HG03103 (cell line): Measurements from ENCODE around the gene USP46.

Source experiments
- ATAC-seq: cut with Tn5 transposase; IDR thresholded peaks from one replicate; pipeline ENCODE4 v1.9.1; 2021; ENCODE audit warnings: low read depth; ENCODE audit not compliant: unreplicated experiment

USP46 gene

DNA sequence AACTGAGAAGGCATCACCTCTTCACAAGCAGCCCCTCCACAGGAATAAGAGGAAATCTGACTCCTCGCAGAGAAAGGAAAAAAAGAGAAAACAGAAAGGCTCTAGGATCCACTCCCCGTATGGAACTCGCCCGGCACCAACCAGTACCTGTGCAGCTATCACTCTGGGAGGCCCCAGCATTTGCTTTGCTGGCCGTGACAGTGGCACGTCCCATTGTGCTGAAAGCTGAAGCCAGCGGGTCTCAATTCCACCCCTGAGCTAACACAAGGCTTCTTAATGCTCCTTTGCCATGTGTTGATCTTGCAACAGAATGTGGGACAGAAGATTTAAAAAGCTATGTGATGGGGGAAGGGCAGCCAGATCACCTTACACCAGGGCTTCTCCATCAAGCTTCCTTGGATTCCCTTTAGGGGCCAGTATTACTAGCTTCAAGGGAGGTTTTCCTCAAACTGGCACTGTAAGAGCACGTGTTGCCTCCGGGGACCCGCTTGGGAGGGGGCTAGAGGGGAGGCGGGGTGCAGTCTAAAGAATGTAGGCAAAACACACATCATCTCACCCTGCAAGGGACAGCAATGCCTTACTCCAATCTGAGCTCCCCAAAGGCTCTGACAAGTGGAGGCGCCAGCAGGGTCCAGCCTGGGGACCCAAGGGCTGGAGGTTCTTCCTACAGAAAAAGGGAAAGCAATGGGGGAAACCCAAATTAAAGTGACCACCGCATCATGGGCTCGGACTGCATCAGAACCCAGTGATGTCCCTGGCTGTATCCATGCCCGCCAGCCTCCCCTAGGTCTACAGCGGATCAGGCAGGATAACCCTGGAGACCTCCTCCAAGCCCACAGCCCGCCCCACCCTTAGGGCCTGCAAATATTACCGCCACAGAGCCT is 1.2 kb downstream of the USP46 start:
- ATAC-seq: no peak

DNA sequence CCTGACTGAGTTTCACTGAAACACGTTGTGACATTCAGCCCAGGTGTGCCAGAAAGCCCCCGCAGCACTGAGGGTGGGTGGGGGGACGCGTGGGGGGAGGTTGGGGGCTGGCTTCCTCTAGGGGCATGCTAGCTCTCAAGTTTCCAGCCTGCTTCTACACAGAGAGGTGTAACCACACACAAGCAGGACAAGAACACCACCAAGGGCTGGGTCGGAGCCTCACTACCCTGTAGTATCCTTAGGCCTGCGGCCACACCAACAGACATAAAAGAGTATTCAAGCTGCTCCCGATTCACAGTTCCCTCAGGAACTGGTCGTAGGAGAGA is 1.8 kb downstream of the USP46 start:
- ATAC-seq: no peak

DNA sequence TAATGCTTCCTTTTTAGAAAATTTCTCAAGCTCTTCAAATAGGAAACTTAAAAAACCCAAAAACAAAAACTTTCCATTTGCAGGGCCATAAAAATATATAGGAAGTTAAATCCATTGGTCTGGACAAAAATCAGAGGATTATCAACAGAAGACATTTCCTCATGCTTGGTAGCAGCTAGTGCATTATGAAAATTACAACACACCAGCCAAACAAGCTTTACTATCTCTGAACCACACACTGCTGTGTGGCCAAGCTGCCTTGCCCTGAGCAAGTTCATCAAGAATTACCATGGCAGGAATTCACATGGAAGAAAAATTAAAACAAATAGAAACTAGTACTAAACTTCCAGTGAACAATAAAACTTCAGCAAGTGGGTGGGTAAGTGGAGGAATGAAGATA is 3.6 kb downstream of the USP46 start:
- no peak for ATAC-seq

DNA sequence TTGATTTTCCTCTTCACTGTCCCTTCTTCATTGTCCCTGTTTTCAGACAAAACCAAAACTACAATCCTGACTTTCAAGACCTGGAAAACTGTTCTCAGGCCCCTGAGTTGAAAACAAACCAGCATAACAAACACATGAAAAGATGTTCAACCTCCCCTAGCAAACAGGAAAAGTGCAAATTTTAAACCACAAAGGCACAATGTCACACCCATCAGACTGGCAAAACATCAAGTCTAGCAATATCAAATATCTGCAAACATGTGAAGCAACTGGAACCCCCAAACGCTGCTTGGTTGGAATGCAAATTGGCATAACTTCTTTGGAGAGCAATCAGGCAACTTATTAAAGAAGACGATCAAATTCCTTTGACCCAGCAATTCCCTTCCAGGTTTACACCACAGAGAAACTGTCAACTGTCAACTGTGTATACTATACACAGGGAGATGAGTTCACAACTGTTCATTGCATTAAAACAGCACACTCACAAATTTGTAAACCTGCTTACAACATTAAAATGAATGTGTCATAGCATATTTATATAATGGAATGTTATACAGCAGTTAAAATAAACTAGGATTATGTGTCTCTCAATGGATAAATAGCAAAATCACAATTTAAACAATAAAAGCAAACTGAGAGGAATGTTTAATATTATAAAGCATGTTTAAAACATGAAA is 7.0 kb downstream of the USP46 start:
- ATAC-seq: no peak

DNA sequence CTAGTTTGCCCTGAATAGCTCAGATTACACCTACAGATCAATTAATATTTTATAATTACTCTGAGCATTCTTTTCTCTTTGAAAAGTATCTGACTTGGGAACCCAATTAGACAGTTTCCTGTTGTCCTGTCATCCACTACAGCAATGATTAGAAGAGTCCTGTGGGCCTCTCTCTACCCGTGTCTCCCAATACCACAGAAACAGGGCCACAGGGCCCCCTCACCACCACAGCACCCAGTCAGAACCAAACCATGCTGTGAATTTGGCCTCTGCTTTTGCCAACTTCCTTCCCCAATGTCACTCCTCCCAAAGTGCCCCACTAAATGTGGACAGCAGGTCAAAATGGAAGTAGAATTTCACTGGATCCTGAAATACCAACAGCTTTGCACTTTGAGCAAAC is 10.3 kb downstream of the USP46 start:
- no peak for ATAC-seq

DNA sequence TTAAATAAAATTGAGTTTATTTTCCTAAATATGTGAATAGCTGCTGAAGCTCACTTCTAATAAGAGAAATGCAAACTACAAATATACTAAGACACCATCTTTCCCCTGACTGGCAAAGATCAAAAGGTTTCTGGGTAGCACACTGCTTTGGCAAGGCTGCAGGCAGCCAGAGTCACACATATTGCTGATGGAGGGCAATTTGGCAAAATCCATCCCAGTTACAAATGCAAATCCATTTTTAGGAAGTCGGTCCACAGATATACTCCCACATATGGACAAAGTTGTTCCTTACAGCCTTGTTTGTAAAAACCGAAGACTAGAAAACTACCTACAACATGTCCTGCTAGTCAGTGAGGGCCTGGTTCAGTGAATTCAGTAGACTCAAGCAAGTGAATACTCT is 12.4 kb downstream of the USP46 start:
- no peak for ATAC-seq

DNA sequence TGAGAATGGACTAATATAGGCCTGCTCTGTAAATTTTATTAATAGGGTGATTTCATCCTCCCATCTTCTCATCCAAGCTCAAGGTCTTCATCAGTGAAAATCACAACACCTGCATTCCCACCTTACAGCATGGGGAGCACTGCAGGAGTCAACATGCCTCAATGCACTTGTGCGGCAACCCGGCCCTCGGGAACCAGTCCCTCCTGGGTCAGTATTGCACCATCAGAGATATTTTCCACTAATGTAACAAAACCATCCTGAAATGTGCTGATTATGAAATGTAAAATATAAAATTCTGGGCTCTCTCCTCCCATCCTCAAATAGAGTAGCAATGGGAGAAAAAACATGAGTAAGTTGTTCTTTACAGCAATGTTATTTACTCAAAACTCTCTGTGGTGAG is 13.0 kb downstream of the USP46 start:
- ATAC-seq: no peak

DNA sequence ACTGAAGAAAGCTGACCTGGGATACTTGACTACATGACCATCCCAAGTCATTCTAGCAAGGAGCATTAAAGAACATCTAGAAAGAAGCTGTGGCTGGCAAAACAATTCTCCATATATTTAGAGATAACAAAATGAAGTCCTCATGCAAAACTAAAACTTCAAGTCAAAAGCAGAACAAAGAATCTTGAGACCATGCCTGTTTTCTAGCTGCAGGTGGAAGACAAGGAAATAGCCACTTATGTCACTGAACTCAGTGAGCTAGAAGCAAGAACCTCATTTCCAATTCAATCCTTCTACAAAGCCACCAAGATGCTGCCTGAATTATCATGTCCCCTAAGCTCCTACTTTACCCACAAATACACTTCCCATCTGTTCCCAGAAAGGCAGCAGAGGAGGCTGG is 13.8 kb downstream of the USP46 start:
- ATAC-seq: no peak

DNA sequence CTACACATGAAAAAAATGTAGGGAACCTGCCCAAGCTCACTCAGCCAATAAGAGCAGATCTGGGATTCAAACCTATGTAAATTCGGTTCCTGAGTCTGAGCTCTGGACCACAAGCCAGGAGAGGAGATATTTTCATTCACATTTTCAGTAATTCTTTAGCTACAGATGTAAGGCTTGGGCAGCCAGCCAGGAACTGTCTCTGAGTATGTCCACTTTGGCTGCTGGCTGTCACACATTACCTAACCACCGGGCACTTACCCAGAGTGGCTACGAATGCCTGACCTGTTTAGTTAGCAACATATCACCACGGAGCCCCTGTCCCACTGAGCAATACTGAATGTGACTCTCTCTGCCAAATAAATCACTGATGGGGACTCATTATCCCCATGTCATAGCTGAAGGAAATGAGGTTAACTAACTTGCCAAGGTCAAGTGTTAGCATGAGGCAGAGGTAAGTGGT is 15.3 kb downstream of the USP46 start:
- no peak for ATAC-seq

DNA sequence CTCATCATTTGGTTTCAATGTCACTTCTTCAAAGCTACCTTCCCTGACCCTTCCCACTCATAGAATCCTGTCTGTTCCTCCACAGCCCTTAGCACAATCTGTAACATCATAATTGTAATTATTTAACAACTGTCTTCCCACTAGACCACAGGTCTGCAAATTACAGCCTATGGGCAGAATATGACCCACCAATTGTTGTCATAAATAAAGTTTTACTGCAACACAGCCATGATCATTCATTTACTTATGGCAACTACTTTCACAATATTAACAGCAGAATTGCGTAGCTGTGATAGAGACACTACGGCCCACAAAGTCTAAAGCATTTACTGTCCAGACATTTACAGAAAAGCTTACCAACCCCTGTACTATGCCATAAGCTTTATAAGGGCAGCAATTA is 15.9 kb downstream of the USP46 start:
- no peak for ATAC-seq

DNA sequence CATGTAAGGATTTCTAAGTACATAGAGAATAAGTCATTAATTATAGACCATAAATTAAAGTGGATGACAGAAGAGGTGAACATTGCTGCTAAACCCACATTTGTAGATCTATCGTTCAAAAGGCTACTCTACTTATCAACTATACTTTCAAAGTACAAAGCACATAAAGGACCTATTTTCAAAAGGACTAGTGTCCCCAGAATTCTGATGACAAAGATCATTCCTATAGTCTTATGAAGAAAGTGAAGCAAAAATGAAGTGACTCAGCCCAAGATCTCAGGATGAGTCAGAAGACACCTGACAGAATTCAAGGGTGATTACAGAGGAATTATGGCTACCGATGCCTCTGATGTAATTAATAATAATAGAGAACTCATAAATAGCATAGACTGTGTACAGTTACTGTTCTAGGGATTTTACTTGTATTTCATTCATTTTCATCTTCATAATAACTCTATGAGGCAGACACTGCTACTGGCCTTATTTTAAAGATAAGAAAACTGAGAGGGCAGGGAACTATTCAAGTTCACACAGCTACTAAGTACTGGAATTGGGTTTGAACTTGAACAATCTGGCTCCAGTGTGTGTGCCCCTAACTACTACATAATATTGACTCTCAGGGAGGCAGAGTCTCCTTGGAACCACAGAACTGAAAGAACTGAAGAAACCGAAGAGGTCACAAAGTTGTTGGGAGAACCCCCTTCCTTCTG is 17.1 kb downstream of the USP46 start:
- peak; percentile 79 for ATAC-seq

DNA sequence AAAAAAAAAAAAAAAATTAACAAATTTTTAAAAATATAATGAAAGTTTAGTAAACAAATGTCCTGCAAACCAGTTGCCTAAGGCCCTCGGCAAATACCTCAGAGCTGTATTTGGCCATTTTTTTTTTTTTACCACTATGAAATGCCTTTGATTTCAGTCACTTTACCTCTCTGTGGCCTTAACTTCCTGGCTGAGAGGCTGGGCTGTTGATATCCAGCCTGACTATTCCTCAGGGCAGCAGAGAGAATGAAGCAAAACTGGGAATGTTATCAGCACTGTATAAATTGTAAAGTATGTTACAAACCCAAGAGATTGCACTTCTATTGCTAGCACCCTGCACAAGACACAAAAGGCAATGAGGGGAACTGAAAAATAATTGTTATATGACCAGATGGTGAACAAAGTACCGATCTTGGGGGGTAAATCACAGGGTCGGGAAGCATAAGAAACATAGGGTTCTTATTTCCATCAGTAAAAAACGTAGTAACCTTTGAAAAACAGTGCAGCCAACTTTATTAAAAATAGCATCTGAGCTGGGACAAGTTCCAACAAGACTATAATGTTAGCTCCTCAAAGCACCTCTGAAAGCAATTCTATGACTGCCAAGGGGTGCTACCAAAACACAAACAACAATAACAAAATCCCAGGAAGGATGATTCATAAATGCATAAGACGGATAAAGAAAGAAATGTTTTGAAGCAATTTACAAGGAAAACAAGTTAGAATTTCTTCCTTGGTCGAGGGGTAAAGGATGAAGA is 18.1 kb downstream of the USP46 start:
- ATAC-seq: no peak

DNA sequence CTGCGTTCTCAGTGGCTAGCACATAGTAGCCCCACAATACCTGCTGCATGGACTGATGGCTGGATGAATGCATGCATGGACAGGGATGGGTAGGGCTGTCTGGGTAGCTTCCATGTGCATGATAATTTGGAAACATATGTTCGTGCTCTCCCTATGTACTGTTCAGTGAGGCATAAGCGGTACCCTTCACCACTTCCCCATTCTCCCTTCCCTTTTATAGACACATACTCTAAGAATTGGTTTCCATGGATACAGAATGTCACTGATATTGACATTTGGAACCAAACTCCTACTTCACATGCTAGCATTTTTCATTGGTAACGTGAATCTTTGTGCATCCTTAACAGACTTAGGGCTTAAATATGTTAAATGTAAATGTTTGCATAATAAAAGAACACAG is 20.4 kb downstream of the USP46 start:
- peak; percentile 49 for ATAC-seq

DNA sequence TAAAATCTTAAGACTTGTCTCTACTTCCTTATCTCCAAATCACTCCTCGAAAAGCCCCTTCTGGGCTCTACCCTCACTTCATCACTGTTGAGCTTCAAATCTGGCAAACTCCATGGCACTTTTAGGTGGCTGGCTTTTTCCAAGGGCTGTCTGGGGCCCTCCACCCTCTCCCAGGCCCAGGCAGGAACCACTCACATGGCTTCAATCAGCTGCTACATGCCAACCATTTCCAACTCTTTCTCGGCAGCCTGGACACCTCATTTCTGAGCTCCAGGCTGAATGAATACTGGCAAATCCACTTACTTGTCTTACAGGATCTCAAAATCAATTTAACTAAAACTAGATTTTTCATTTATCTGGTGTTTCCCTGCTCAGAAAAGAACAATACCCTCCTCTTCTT is 22.0 kb downstream of the USP46 start:
- ATAC-seq: no peak

DNA sequence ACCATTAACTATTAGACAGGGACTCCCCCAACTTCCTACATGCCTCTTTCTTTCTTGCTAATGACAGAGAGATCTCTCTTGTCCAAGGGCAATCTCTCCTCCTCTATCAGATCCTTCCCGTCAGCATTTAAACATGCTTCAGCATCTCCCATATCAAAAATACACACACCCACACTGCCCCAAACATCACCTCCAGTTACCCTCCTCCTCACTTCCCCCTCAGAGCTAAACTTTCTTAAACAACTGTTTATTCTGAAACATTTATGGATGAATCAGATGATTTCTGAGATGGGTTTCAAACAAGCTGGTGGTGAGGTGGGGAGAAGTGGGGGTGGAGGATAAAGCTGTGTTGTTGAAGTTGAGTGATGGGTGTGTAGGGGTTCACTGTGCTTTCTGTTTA is 23.5 kb downstream of the USP46 start:
- ATAC-seq: no peak

DNA sequence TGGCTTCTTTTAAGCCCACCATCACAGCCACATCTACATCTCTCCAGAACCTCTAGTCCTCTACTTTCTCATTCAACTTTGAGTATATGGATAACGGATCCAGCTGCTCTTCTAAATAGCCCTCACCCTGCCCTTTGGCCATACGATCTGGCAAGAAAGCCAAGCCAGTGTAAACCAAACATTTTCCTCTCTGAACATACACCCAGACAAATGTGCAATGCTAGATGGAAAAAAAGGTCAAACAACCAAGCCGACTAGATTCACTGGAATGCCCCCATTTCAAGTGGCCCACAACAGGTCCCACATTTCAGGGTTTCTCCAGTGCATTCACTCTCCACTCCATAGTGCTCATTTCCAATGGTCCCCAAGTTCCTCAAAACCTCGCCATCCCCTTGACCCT is 24.0 kb downstream of the USP46 start:
- no peak for ATAC-seq

DNA sequence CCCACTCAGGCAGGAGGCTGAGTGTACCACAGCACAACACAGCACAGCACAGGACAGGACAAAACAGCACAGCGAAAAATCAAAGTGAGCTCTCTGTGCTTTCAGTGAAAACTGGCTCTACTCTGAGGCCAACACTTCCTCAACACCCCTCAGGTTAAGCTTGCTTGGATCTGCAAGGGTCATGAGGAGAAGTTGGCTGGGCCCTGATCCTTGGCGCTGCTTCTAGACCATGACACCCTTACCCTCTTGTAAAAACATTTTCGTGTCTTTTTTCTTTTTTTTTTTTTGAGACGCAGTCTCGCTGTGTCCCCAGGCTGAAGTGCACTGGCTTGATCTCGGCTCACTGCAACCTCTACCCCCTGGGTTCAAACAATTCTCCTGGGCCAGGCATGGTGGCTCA is 25.3 kb downstream of the USP46 start:
- ATAC-seq: no peak

DNA sequence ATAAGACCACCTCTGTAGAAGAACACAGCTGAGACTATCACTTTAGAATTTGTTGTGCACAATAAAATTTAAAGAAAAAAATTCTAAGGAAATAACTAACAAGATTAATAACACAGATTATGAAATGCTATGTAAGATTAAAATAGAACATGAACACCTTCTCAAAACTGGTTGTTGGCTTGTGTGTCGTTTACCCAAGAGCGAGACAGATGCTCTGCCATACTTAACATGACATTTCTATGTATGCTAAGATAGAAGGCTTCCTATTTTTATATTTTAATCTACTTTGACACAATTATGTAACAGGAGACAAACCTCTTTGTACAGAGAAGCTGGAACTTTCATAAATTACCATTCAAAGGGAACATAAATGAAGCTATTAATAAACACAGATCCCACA is 30.1 kb downstream of the USP46 start:
- no peak for ATAC-seq

DNA sequence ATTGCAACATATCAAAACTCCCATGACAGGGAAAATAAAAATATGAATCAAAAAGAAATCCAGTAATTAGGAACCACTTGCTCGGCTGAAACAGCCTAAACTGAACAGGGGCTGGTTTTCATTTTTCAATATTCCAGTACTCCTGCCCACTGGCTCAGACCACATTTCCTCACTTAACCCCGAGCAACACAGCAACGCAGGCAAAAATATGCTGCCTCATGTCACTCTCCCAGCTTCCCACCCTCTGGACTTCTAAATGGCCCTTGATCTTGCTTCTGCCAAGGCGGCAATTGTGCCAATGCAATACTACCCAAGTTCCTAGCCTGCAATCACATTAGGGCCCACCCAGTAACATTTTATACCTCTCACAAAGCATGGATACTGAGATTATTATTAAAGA is 30.6 kb downstream of the USP46 start:
- ATAC-seq: no peak

DNA sequence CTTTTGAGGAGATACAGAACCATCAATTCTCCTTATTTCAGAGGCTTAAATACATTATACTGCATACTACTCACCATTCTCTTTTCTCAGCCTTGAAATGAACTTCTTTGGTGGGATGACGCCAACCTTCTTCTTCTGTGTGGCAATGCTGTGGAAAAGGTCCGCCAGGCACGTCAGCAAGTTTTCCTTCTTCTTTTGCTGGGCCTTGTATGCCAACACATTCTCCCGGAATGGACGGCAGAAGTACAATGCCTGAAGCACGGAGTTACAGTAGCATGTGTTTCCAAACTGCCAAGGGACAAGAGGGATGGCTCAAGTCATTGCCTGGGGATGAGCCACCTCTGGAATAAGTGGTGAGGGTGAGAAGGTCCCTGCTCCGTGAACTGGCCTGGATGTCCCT is 31.2 kb downstream of the USP46 start:
- ATAC-seq: no peak

DNA sequence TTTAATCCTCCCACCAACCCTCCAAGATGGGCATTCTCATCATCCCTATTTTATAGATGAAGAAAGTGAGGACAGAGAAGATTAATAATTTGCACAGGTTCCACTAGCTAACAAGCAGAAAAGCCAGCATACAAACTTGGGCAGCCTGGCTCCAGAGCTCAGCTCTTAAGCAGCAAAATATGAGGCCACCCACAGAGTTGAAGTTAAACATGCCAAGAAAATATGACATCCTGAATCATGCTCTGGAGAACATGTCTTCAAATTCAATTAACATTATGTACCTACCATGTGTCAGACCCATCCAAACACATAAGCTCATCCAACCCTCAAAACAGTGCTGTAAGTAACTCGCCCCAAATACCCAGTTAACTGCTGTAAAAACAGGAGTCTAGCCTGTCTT is 33.9 kb downstream of the USP46 start:
- no peak for ATAC-seq
